Progenitor cell of endocrine pancreas (in vitro differentiated cells): ENCODE results near the gene CGNL1. TPM values are rescaled to one million over a fixed set of nuclear protein-coding genes. Genes with fewer than 3 reads are reported as not detected.

ENCODE experiments used
- DNase-seq: peaks from one replicate; pipeline ENCODE4 v3.0.0; 2021; ENCODE audit warnings: low spot score; ENCODE audit not compliant: unreplicated experiment
- H3K27ac Mint-ChIP-seq: 2 replicates; pipeline ENCODE4 v1.8.0; 2021; ENCODE audit warnings: mild to moderate bottlenecking, moderate library complexity, mixed read lengths
- H3K27me3 Mint-ChIP-seq: 2 replicates; pipeline ENCODE4 v1.8.0; 2021; ENCODE audit warnings: mixed read lengths
- H3K36me3 Mint-ChIP-seq: 2 replicates; pipeline ENCODE4 v1.8.0; 2022; ENCODE audit warnings: mixed read lengths; ENCODE audit not compliant: insufficient read depth
- H3K4me1 Mint-ChIP-seq: 2 replicates; pipeline ENCODE4 v1.8.0; 2021; ENCODE audit warnings: low read depth, mixed read lengths
- H3K4me3 Mint-ChIP-seq: 2 replicates; pipeline ENCODE4 v1.8.0; 2021; ENCODE audit warnings: low read depth, mild to moderate bottlenecking, moderate library complexity, mixed read lengths
- H3K9me3 Mint-ChIP-seq: 2 replicates; pipeline ENCODE4 v1.8.0; 2021; ENCODE audit warnings: low read depth, mixed read lengths
- total RNA-seq: library from RNA; stranded (reverse); gene quantifications from 2 replicates; pipeline ENCODE4 v1.2.1, GENCODE V29; 2021
- TF ChIP-seq, protein P1 (sequence below): fragments of 200-600 bp; sonication (generic); IDR thresholded peaks from one replicate; pipeline ENCODE4 v1.5.0; 2021; ENCODE audit warnings: antibody characterized with exemption, mild to moderate bottlenecking; ENCODE audit not compliant: unreplicated experiment

CGNL1 gene
- total RNA-seq, 1 donor from 2014 or later, result 41.9 TPM

DNA sequence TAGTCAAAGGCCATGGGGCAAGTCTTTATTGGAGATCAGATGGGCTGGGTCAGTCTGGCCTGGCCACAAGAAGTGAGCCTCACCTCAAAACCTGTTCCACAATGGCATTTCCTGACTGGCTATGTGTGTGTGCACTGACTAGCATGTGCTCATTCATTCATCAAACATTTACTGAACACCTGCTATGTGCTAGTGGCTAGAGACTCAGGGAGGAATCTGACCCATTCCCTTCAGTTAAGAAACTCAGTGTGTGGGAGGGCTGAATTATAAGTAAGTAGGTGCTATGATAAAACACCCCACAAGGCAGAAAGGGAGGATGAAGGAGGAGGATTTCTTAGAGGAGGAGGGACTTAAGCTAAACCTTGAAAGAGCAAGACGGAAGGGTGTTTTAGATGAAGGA, 5.4 kb upstream of the CGNL1 start:
- no peak for DNase-seq
- peaks cover 3% of the 10 kb centered on the region for H3K4me1 Mint-ChIP-seq
- H3K9me3 Mint-ChIP-seq, result no peaks in the 10 kb centered on the region
- no peaks in the 10 kb centered on the region for H3K36me3 Mint-ChIP-seq
- H3K4me3 Mint-ChIP-seq, result no peak overlapping the region
- no peak overlapping the region for H3K27ac Mint-ChIP-seq
- H3K27me3 Mint-ChIP-seq, result peaks cover 19% of the 10 kb centered on the region
- TF ChIP-seq, protein P1, sequence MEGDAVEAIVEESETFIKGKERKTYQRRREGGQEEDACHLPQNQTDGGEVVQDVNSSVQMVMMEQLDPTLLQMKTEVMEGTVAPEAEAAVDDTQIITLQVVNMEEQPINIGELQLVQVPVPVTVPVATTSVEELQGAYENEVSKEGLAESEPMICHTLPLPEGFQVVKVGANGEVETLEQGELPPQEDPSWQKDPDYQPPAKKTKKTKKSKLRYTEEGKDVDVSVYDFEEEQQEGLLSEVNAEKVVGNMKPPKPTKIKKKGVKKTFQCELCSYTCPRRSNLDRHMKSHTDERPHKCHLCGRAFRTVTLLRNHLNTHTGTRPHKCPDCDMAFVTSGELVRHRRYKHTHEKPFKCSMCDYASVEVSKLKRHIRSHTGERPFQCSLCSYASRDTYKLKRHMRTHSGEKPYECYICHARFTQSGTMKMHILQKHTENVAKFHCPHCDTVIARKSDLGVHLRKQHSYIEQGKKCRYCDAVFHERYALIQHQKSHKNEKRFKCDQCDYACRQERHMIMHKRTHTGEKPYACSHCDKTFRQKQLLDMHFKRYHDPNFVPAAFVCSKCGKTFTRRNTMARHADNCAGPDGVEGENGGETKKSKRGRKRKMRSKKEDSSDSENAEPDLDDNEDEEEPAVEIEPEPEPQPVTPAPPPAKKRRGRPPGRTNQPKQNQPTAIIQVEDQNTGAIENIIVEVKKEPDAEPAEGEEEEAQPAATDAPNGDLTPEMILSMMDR, result no peak

DNA sequence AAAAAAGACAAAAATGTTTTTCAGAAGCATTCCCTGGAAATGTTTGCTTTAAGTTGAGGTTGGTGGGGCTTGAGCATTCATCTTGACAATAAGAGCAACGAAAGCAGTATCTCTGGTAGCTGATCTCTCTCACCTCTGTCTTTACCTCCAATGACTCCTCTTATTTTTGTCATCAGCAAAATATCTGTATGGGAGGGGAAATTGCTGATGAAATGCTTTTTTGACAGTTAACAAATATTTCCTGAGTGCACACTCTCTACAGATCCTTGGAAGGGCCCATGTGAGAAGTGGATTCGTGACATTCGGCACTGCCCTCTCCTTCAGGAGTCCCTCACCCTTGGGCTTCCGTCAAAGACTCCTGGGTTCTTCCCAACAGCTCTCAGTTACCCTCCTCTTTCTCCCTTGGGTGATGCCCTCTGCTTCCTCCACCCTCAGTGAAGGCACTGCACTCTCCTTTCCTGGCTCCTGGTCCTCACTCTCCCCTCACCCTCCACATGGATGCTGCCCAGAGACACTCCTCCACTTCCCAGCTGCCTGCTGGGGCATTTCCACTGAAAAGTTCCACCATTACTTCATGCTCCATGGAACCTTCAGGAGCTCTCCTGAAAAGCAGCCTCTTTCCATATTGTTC, 2.9 kb upstream of the CGNL1 start:
- Mint-ChIP-seq H3K4me3 (no peak overlapping the region), H3K36me3 (no peaks in the 10 kb centered on the region), H3K4me1 (peaks cover 13% of the 10 kb centered on the region), H3K27ac (no peak overlapping the region), H3K9me3 (no peaks in the 10 kb centered on the region), H3K27me3 (peaks cover 19% of the 10 kb centered on the region)
- DNase-seq, result no peak
- TF ChIP-seq, protein P1, result no peak

DNA sequence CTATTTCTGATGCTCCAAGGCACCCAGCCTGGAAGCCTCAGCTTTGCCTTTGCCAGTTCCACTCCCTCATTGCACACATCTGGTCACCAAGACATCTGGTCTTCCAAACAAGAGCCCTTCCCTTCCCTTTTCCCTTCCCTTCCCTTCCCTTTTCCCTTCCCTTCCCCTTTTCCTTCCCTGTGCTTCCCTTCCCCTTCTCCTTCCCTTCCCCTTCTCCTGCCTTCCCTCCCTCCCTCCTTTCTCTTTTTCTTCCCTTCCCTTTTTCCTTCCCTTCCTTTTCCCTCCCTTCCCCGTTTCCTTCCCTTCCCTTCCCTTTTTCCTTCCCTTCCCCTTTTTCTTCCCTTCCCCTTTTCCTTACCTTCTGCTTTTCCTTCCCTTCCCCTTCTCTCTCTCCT, 2.4 kb upstream of the CGNL1 start:
- Mint-ChIP-seq H3K4me3 (no peak overlapping the region), H3K36me3 (peaks cover 2% of the 10 kb centered on the region), H3K4me1 (peaks cover 16% of the 10 kb centered on the region), H3K27me3 (peaks cover 19% of the 10 kb centered on the region), H3K27ac (no peak overlapping the region), H3K9me3 (no peaks in the 10 kb centered on the region)
- DNase-seq, result no peak
- TF ChIP-seq, protein P1, result no peak

DNA sequence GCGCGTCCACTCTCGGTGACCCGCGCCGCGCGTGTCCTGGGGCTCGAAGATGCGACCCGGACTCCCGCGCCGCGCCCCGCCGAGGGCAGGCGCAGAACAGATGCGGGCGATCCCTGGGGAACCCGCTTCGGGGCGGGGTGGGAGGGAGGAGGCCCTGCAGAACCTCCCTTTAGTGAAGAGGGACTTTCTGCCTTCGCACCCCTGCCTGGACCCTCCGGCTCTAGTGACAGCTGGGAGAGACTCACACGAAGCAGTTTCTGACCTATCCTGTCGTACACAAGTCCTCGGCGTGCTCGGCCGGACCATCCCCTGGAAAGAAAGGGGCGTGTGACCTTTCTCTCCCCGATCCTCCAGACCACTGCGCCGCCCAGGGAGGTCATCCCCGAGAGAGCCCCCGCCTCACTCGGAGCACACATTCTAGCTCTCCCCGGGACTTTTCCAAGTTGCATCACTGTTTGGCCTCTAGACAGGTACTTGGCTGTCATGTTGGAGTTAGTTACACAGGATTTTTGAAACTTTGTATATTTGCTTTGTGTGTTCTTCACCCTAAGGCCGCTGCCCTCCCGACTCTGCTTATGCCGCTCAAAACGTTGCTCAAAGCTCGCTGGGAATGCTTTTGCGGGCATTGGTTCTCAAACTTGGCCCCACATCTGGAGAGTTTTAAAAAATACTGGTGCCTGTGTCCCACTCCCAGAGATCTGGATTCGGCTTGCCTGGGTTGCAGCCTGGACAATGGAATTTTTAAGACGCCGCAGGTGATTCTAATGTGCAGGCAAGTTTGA, 582 bp downstream of the CGNL1 start:
- peak overlapping the region; percentile 93 for H3K27ac Mint-ChIP-seq

DNA sequence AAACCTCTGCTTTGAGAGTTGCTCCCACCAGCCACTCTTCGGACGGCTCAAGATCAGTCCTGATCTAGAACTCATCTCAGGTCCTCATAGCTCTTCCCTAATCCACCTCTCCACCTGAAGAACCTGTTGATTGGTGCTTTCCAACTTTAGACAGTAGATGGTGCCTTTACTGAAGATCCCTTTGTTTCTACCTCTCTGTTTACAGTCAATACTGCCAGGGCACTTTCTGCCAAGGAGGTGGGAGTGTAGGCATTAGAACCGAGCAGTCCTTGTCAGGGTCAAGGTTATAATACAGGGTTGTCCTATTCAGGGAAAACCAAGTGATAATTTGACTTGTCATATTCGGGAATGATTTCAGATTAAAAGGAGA, 1.2 kb downstream of the CGNL1 start:
- TF ChIP-seq, protein P1, result no peak
- peaks cover 19% of the 10 kb centered on the region for H3K27me3 Mint-ChIP-seq
- H3K9me3 Mint-ChIP-seq, result no peaks in the 10 kb centered on the region
- H3K27ac Mint-ChIP-seq, result peak overlapping the region; percentile 93
- peaks cover 2% of the 10 kb centered on the region for H3K36me3 Mint-ChIP-seq
- no peak for DNase-seq
- H3K4me3 Mint-ChIP-seq, result peak overlapping the region; percentile 90
- H3K4me1 Mint-ChIP-seq, result peaks cover 36% of the 10 kb centered on the region

More for the DNA sequence above, 582 bp downstream of the CGNL1 start:
- H3K27me3 Mint-ChIP-seq, result peaks cover 19% of the 10 kb centered on the region
- TF ChIP-seq, protein P1, result no peak
- no peaks in the 10 kb centered on the region for H3K9me3 Mint-ChIP-seq
- peak; percentile 35 for DNase-seq
- H3K4me3 Mint-ChIP-seq, result peak overlapping the region; percentile 90
- H3K4me1 Mint-ChIP-seq, result peaks cover 30% of the 10 kb centered on the region
- peaks cover 2% of the 10 kb centered on the region for H3K36me3 Mint-ChIP-seq
